ENCODE data around the gene TMCC1.

TMCC1 gene

DNA sequence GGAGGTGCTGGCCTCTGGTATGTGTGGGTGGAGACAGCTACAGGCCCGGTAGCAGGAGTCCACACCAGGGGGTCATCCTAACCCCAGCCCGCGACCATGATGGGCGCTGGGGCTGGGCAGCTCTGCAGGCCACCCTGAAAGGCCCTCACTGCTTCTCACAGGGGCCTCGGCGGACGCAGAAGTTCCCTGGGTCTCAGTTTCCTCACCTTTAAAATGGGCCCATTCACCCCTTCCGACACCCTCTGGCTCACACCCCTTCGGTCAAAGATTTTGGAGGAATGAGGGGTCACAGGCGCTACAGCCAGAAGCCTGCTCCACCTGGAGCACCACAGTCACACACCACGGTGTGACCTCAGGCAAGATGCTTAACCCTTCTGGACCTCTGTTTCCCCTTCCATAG lies 295.0 kb downstream of the TMCC1 start:
- DNase-seq (ENCODE audit: low read depth in 3 of 3): no peak

DNA sequence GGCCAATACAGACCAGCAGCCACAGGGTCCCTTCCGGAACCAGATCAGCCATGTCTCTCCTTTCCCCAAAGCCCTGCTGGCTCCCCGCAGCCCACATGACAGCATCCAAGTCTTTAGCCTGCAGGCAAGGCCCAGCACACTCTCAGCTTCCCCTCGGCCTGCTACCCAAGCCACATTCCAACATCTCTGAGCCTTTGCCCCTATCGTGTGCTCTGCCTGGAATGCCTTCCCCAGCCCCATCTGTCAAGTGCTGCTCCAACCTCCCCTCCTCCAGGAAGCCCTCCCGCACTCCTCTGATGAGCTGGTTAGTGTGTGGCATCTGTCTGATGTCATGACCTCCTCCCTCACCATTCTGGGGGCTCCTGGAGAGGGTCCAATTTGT lies 295.5 kb downstream of the TMCC1 start:
- DNase-seq (ENCODE audit: low read depth in 3 of 3): no peak

Data from stimulated activated CD4-positive, alpha-beta T cell treated with anti-CD3 and anti-CD28 coated beads, TNF-alpha, amount 100 ng/mL, for 24 hours (primary cell).